GM12878 (cell line): ENCODE measurements around the gene SRI. TPM values are rescaled to one million over a fixed set of nuclear protein-coding genes. Genes with fewer than 3 reads are reported as not detected.
A peak's percentile ranks its signal among the peaks of the same experiment; 100 is the strongest.

Experiments
- ATAC-seq: fragments of 200-7000 bp; cut with Tn5 transposase; 3 replicates; pipeline ENCODE4 v1.9.1; 2020; ENCODE audit warnings: mild to moderate bottlenecking, moderate library complexity
- BruUV-seq: library from RNA; stranded (reverse); fragments of 400-500 nt; replicated peaks from 2 replicates; lab custom pipeline; 2021; lab: Mats Ljungman, UMichigan
- CTCF ChIA-PET: fragments of 300-600 bp; sonication (Branson Sonifier 250); formaldehyde crosslinking; extraction: SDS; loops from one replicate; lab custom pipeline; 2021; ENCODE audit warnings: inconsistent platforms; lab: Yijun Ruan, JAX
- POLR2A ChIA-PET: fragments of 350-600 bp; formaldehyde crosslinking; extraction: SDS; loops from one replicate; lab custom pipeline; 2021; ENCODE audit warnings: inconsistent platforms; lab: Charles Lee
- RAD21 ChIA-PET: fragments of 300-600 bp; sonication (Branson Sonifier 250); formaldehyde crosslinking; loops from one replicate; lab custom pipeline; 2023; ENCODE audit warnings: antibody characterized with exemption; ENCODE audit not compliant: unreplicated experiment; lab: Charles Lee
- SMC1A ChIA-PET: fragments of 300-600 bp; sonication (Branson Sonifier 250); formaldehyde crosslinking; loops from one replicate; lab custom pipeline; 2023; ENCODE audit not compliant: unreplicated experiment, uncharacterized antibody; lab: Charles Lee
- DNase-seq: peaks from one replicate; pipeline ENCODE4 v3.0.0-alpha.2; 2011; ENCODE audit warnings: low read depth, low spot score
- FAIRE-seq: peaks from 3 replicates; lab custom pipeline; 2011; peaks lifted over from hg19 to GRCh38; lab: Jason Lieb, UNC
- H2AFZ ChIP-seq: 2 replicates; pipeline ENCODE4 v1.6.0; 2011; ENCODE audit warnings: low read depth, low read length, control low read depth; ENCODE audit not compliant: control insufficient read depth
- H3K27ac ChIP-seq: 2 replicates; pipeline ENCODE4 v1.5.1; 2011; ENCODE audit warnings: control low read depth; ENCODE audit not compliant: control insufficient read depth, insufficient read depth
- H3K27me3 ChIP-seq, 2 experiments: replicated peaks in 1 of 2; 2 replicates each; pipeline versions ENCODE4 v1.6.0 to v1.6.1; 2011; ENCODE audit warnings: low read length in 1 of 2; ENCODE audit not compliant: control insufficient read depth in 2 of 2, insufficient read depth in 2 of 2
- H3K36me3 ChIP-seq, 2 experiments: 2 replicates each; pipeline ENCODE4 v1.5.1; 2011; ENCODE audit warnings: low read length in 1 of 2; ENCODE audit not compliant: control insufficient read depth in 2 of 2, insufficient read depth in 2 of 2
- H3K4me1 ChIP-seq: 2 replicates; pipeline ENCODE4 v1.6.1; 2011; ENCODE audit warnings: mild to moderate bottlenecking, low read length, moderate library complexity, mixed read lengths; ENCODE audit not compliant: control insufficient read depth, insufficient read depth
- H3K4me2 ChIP-seq: 2 replicates; pipeline ENCODE4 v1.6.0; 2011; ENCODE audit warnings: control low read depth; ENCODE audit not compliant: control insufficient read depth, insufficient read depth
- H3K4me3 ChIP-seq: fragments of 200-600 bp; sonication (generic); 2 replicates; pipeline ENCODE4 v1.5.1; 2016
- H3K79me2 ChIP-seq: 2 replicates; pipeline ENCODE4 v1.6.0; 2011; ENCODE audit warnings: low read length; ENCODE audit not compliant: control insufficient read depth, insufficient read depth
- H3K9ac ChIP-seq: 2 replicates; pipeline ENCODE4 v1.8.0; 2011; ENCODE audit warnings: low read length, control low read depth, mixed read lengths; ENCODE audit not compliant: control insufficient read depth, insufficient read depth
- H3K9me3 ChIP-seq: replicated peaks from 3 replicates; pipeline ENCODE4 v1.5.1; 2011; ENCODE audit warnings: mild to moderate bottlenecking, low read length; ENCODE audit not compliant: control insufficient read depth, insufficient read depth
- H4K20me1 ChIP-seq: 2 replicates; pipeline ENCODE4 v1.6.0; 2011; ENCODE audit not compliant: control insufficient read depth, insufficient read depth
- CBFB ChIP-seq: IDR thresholded peaks from 2 replicates; pipeline ENCODE4 v1.6.1; 2016; ENCODE audit warnings: antibody characterized with exemption, low read depth
- HDAC6 ChIP-seq: fragments of 200-600 bp; sonication (generic); IDR thresholded peaks from one replicate; pipeline ENCODE4 v1.8.0; 2017; ENCODE audit warnings: antibody characterized with exemption; ENCODE audit not compliant: unreplicated experiment
- IKZF2 ChIP-seq, 2 experiments: fragments of 450-650 bp; IDR thresholded peaks; 2 replicates each; pipeline ENCODE4 v1.6.1; 2017; ENCODE audit warnings: mild to moderate bottlenecking in 2 of 2, moderate library complexity in 2 of 2
- MTA3 ChIP-seq: IDR thresholded peaks from 2 replicates; pipeline ENCODE4 v1.6.1; 2012; ENCODE audit warnings: low read length, inconsistent platforms, borderline replicate concordance
- MYB ChIP-seq: fragments of 150-350 bp; IDR thresholded peaks from 2 replicates; pipeline ENCODE4 v1.6.1; 2014; ENCODE audit warnings: mild to moderate bottlenecking, low read depth, low read length, borderline replicate concordance
- NR2C1 ChIP-seq: fragments of 450-650 bp; IDR thresholded peaks from 2 replicates; pipeline ENCODE4 v1.6.1; 2017; ENCODE audit warnings: antibody characterized with exemption, mild to moderate bottlenecking, moderate library complexity
- NR2F1 ChIP-seq: fragments of 450-650 bp; conservative IDR thresholded peaks from 2 replicates; pipeline ENCODE4 v1.6.1; 2017; ENCODE audit warnings: mild to moderate bottlenecking
- POLR2AphosphoS5 ChIP-seq: IDR thresholded peaks from 2 replicates; pipeline ENCODE4 v1.6.1; 2011; ENCODE audit warnings: mild to moderate bottlenecking, low read length, inconsistent platforms
- in situ Hi-C: fragments of 300-500 bp; cut with MboI; formaldehyde crosslinking; loops from 9 replicates; pipeline ENCODE4 v1.14.3; 2018; ENCODE audit warnings: mixed read lengths
- intact Hi-C: fragments of 100-400 bp; cut with micrococcal nuclease; formaldehyde crosslinking; loops from one replicate; pipeline ENCODE4 v1.14.2; 2022; ENCODE audit not compliant: unreplicated experiment
- polyA plus RNA-seq, 11 experiments: library from polyadenylated mRNA; depleted of rRNA in 4 of 11; unstranded in 6 of 11; stranded (reverse) in 5 of 11; fragments of >200 nt; fragmentation: Nextera tagmentation in 4 of 11; fragmentation: Illumina TruSeq in 1 of 11; extraction: Ambion mirVana in 4 of 11; extraction: Trizol in 1 of 11; gene quantifications; 1 replicate in 1 of 11; 2 replicates in 10 of 11; pipeline versions ENCODE4 v1.2.1 to v1.2.3, GENCODE V29; 2011 to 2016; ENCODE audit warnings: inconsistent platforms in 2 of 11, missing spikeins in 2 of 11, low read depth in 1 of 11
- total RNA-seq, 4 experiments: library from RNA; depleted of rRNA in 3 of 4; stranded (reverse); fragments of >200 nt in 3 of 4; fragmentation: Illumina TruSeq in 1 of 4; extraction: Trizol in 1 of 4; gene quantifications; 2 replicates each; pipeline versions ENCODE4 v1.2.1 to v1.2.3, GENCODE V29; 2013 to 2021
- TF ChIP-seq, protein P1 (sequence below): IDR thresholded peaks from 2 replicates; pipeline ENCODE4 v1.6.1; 2012; ENCODE audit warnings: mild to moderate bottlenecking, low read depth, low read length

The SRI gene
- total and polyA plus RNA-seq, 10 of the 15 experiments (the other 5 are each of a cell fraction or from before 2014, with no cell fraction given) = 94.7 to 588 (median 242) TPM

DNA sequence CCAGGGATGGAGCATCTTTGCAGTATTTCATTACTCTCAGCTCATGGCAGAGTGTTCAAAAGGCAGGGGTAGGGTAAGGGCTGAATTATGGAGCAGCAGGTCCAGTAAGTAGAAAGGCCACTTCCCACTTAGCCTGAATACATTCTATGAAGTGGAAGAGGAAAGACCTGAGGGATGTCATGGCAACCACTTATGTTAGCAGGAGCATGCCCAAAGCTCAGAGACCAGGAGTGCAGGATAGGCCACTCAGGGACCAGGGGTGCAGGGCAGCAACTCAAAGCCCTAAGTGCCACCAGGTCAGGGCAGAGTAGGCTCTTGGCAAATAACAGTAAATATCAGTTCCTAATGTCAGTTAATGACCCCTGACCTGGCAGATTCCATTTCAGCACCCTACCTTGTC is 3.6 kb downstream of the SRI start:
- Histone ChIP-seq H4K20me1 (no peaks in the 10 kb centered on the region), H3K9ac (no peak overlapping the region), H3K4me2 (peak overlapping the region; percentile 11; the same call in 1 of the 2 replicates), H3K27ac (no peak overlapping the region), H3K4me3 (0 out of 2 replicates have a peak overlapping the region, but pooled peaks have one; percentile 24), H2AFZ (no peak overlapping the region), H3K4me1 (no peaks in the 10 kb centered on the region), H3K79me2 (peaks cover 39% of the 10 kb centered on the region), H3K9me3 (no peaks in the 10 kb centered on the region), H3K27me3 (no peaks in the 10 kb centered on the region), H3K36me3 (peaks cover 9 to 21% of the 10 kb centered on the region in 2 experiments)
- SMC1A ChIA-PET = interaction anchor here (1.5 to 8.4 kb wide), 4 partner anchors 9 to 101 kb away, joined by 3 to 78 read pairs (median 34); no protein-coding TSS in a partner anchor
- RAD21 ChIA-PET = interaction anchor here (0.6 to 6.9 kb wide), 7 partner anchors 9 to 272 kb away, joined by 3 to 52 read pairs (median 3); no protein-coding TSS in a partner anchor
- in situ Hi-C loops (no loop called here), intact Hi-C loops (loop anchor here (5.0 to 10.0 kb wide), 4 partner anchors 289 to 1061 kb away; partner anchors contain the start of genes DBF4, DMTF1, SLC25A40 and TMEM243)
- DNase-seq (no peak), ATAC-seq (no peak), FAIRE-seq (no peak)
- BruUV-seq = no TSS peak
- CTCF ChIA-PET = interaction anchor here (1.0 to 3.6 kb wide), 5 partner anchors 10 to 619 kb away, joined by 3 to 14 read pairs (median 4); no protein-coding TSS in a partner anchor
- POLR2A ChIA-PET = interaction anchor here (1.8 to 3.4 kb wide), 4 partner anchors 10 to 281 kb away, joined by 4 to 19 read pairs (median 10); no protein-coding TSS in a partner anchor
- 0 out of 2 replicates have a peak, but pooled peaks have one; percentile 14 for TF ChIP-seq NR2C1
- TF ChIP-seq NR2F1 = 0 out of 2 replicates have a peak, but pooled peaks have one; percentile 9
- TF ChIP-seq IKZF2 (IDR thresholded peaks at IDR 0.05) = no peak
- TF ChIP-seq CBFB = no peak
- TF ChIP-seq MTA3 = no peak
- TF ChIP-seq, protein P1, sequence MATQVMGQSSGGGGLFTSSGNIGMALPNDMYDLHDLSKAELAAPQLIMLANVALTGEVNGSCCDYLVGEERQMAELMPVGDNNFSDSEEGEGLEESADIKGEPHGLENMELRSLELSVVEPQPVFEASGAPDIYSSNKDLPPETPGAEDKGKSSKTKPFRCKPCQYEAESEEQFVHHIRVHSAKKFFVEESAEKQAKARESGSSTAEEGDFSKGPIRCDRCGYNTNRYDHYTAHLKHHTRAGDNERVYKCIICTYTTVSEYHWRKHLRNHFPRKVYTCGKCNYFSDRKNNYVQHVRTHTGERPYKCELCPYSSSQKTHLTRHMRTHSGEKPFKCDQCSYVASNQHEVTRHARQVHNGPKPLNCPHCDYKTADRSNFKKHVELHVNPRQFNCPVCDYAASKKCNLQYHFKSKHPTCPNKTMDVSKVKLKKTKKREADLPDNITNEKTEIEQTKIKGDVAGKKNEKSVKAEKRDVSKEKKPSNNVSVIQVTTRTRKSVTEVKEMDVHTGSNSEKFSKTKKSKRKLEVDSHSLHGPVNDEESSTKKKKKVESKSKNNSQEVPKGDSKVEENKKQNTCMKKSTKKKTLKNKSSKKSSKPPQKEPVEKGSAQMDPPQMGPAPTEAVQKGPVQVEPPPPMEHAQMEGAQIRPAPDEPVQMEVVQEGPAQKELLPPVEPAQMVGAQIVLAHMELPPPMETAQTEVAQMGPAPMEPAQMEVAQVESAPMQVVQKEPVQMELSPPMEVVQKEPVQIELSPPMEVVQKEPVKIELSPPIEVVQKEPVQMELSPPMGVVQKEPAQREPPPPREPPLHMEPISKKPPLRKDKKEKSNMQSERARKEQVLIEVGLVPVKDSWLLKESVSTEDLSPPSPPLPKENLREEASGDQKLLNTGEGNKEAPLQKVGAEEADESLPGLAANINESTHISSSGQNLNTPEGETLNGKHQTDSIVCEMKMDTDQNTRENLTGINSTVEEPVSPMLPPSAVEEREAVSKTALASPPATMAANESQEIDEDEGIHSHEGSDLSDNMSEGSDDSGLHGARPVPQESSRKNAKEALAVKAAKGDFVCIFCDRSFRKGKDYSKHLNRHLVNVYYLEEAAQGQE = no peak
- TF ChIP-seq POLR2AphosphoS5 = peak; percentile 47
- TF ChIP-seq MYB = no peak
- TF ChIP-seq HDAC6 = no peak
